ENCODE measurements around the gene NAT9. TPM values are rescaled to one million over a fixed set of nuclear protein-coding genes. Genes with fewer than 3 reads are reported as not detected.

Gene NAT9
- polyA plus RNA-seq, 2 of the 4 experiments (the other 2 are of a cell fraction) = 43.4 to 71.4 TPM

DNA sequence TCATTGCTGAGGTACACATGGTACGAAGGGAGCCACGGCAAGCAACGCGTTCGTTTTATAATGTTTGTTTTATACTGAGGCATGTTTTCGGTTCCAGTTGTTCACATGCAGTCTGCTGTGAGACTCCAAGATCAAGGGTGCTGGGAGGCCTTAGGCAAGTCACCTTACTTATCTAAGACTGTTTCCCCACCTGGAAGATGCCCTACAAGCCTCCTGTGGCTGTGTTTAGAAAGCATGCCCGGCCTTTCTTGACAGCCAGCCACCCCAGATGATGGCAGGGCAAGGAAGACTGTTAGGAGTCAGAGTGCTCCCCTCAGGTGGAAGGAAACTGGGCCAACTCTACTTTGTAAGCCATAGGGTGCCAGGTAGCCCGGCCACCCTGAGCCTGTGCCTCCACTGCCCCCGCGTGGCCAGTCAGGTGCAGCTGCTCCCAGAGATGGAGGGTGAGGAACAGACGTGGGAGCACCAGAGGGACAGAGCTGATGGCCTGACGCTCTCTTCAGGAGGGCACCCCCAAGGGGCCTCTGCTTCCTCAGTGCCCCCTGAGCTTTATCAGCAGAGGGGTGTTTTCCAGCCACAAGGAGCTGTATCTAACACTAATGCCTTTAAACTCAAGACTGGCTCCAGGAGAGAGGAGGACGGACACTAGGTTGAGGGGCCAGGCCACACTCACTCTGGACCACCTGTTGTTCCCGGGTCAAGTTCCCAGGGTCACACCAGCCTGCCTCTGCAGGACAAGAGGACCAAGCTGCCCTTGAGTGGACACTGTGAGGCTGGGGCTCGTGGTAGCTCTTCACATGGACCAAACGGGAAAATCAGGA, 5.4 kb downstream of the NAT9 start:
- Histone ChIP-seq H3K4me3 (no peak overlapping the region), H3K4me2 (no peak overlapping the region), H3K4me1 (peaks cover 33% of the 10 kb centered on the region), H3K9me3 (no peaks in the 10 kb centered on the region), H3K27ac (no peak overlapping the region)
- peak; percentile 79 to 89 for ATAC-seq
- CTCF ChIA-PET = interaction anchor here (0.6 to 53.6 kb wide), 16 partner anchors 16 to 205 kb away, joined by 3 to 1302 read pairs (median 4); partner anchors contain the start of genes FDXR, GRIN2C, NHERF1 and RAB37
- POLR2A ChIA-PET = interaction anchor here (1.2 to 2.8 kb wide), 4 partner anchors 21 to 113 kb away, joined by 3 to 15 read pairs (median 4); partner anchors contain the start of gene FDXR
- no peak for TF ChIP-seq RFX5 (IDR thresholded peaks at IDR 0.05)
- no peak for TF ChIP-seq HDAC2 (IDR thresholded peaks at IDR 0.05)
- TF ChIP-seq RAD21 (conservative IDR thresholded peaks at IDR 0.05 in 1 of 2, IDR thresholded peaks at IDR 0.05 in 1 of 2) = peak; percentile 87 to 92
- no peak for TF ChIP-seq CEBPB (IDR thresholded peaks at IDR 0.05)
- TF ChIP-seq, protein P1, sequence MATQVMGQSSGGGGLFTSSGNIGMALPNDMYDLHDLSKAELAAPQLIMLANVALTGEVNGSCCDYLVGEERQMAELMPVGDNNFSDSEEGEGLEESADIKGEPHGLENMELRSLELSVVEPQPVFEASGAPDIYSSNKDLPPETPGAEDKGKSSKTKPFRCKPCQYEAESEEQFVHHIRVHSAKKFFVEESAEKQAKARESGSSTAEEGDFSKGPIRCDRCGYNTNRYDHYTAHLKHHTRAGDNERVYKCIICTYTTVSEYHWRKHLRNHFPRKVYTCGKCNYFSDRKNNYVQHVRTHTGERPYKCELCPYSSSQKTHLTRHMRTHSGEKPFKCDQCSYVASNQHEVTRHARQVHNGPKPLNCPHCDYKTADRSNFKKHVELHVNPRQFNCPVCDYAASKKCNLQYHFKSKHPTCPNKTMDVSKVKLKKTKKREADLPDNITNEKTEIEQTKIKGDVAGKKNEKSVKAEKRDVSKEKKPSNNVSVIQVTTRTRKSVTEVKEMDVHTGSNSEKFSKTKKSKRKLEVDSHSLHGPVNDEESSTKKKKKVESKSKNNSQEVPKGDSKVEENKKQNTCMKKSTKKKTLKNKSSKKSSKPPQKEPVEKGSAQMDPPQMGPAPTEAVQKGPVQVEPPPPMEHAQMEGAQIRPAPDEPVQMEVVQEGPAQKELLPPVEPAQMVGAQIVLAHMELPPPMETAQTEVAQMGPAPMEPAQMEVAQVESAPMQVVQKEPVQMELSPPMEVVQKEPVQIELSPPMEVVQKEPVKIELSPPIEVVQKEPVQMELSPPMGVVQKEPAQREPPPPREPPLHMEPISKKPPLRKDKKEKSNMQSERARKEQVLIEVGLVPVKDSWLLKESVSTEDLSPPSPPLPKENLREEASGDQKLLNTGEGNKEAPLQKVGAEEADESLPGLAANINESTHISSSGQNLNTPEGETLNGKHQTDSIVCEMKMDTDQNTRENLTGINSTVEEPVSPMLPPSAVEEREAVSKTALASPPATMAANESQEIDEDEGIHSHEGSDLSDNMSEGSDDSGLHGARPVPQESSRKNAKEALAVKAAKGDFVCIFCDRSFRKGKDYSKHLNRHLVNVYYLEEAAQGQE (IDR thresholded peaks at IDR 0.05) = peak; percentile 21; the same call in 1 of the 2 replicates
- no peak for TF ChIP-seq BHLHE40 (IDR thresholded peaks at IDR 0.05; ENCODE audit: low read depth, low read length)
- TF ChIP-seq MAZ (IDR thresholded peaks at IDR 0.05; ENCODE audit: borderline replicate concordance, low read depth, low read length) = peak; percentile 44; the same call in 1 of the 2 replicates
- peak; percentile 88 for TF ChIP-seq SMC3 (IDR thresholded peaks at IDR 0.05)
- TF ChIP-seq, protein P2, sequence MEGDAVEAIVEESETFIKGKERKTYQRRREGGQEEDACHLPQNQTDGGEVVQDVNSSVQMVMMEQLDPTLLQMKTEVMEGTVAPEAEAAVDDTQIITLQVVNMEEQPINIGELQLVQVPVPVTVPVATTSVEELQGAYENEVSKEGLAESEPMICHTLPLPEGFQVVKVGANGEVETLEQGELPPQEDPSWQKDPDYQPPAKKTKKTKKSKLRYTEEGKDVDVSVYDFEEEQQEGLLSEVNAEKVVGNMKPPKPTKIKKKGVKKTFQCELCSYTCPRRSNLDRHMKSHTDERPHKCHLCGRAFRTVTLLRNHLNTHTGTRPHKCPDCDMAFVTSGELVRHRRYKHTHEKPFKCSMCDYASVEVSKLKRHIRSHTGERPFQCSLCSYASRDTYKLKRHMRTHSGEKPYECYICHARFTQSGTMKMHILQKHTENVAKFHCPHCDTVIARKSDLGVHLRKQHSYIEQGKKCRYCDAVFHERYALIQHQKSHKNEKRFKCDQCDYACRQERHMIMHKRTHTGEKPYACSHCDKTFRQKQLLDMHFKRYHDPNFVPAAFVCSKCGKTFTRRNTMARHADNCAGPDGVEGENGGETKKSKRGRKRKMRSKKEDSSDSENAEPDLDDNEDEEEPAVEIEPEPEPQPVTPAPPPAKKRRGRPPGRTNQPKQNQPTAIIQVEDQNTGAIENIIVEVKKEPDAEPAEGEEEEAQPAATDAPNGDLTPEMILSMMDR (IDR thresholded peaks at IDR 0.05) = peak; percentile 86
- TF ChIP-seq FOXS1 (CRISPR knock-in tag; IDR thresholded peaks at IDR 0.05) = no peak
- TF ChIP-seq JUN (IDR thresholded peaks at IDR 0.05) = 0 out of 5 replicates have a peak, but pooled peaks of 1 of the 2 experiments have one; percentile 29
- DNase-seq (ENCODE audit: low read depth in 1 of 2, low spot score in 1 of 2) = peak; percentile 77 to 88
- FAIRE-seq = no peak
- WGBS (ENCODE audit: missing lambda C conversion rate) = 51% methylated on average over 16 of the region's 16 CpGs

DNA sequence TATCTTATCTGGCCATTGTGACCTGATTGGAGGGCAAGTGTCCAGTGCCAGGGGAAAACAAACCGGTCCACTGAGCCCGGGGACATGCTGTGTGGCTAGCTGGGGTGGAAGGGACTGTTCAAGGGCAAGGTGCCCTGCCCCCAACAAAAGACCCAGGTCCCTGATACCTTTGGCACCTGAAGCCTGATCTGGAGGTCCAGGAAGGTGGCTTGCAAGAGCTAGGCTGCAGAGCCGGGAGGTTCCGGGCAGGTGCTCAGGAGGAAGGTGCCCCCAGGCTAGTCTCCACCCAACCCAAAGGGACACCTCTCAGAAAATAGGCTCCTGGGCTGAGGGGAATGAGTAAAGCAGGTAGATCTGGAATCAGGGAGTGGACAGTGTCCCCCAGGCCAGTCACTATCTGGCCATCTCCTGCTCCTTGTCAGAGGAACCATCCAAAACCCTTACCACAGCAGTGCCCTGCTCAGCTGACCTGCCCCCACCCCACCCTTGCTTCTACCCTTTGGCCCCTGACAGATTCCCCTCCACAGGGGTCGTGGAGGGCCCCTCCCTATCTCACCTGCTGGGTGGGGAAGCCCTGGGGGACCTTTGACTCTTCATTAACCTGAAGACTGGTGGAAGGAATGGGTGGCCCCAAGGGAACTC, 6.2 kb downstream of the NAT9 start:
- peak in 1 of 2 experiments; percentile 11; a peak in 1 of 5 replicates for TF ChIP-seq JUN (IDR thresholded peaks at IDR 0.05)
- TF ChIP-seq HDAC2 (IDR thresholded peaks at IDR 0.05) = no peak
- no peak for FAIRE-seq
- peaks cover 28% of the 10 kb centered on the region for H3K4me1 ChIP-seq
- CTCF ChIA-PET = interaction anchor here (0.7 to 53.6 kb wide), 10 partner anchors 15 to 204 kb away, joined by 3 to 1302 read pairs (median 38); partner anchors contain the start of genes FDXR, GRIN2C, NHERF1 and RAB37
- POLR2A ChIA-PET = interaction anchor here (0.7 to 2.8 kb wide), 4 partner anchors 21 to 112 kb away, joined by 3 to 15 read pairs (median 4); no protein-coding TSS in a partner anchor
- no peak overlapping the region for H3K4me2 ChIP-seq
- WGBS (ENCODE audit: missing lambda C conversion rate) = 72% methylated on average over 5 of the region's 5 CpGs
- no peak for DNase-seq (ENCODE audit: low read depth in 1 of 2, low spot score in 1 of 2)
- no peaks in the 10 kb centered on the region for H3K9me3 ChIP-seq
- no peak for ATAC-seq
- no peak overlapping the region for H3K27ac ChIP-seq
- no peak overlapping the region for H3K4me3 ChIP-seq

DNA sequence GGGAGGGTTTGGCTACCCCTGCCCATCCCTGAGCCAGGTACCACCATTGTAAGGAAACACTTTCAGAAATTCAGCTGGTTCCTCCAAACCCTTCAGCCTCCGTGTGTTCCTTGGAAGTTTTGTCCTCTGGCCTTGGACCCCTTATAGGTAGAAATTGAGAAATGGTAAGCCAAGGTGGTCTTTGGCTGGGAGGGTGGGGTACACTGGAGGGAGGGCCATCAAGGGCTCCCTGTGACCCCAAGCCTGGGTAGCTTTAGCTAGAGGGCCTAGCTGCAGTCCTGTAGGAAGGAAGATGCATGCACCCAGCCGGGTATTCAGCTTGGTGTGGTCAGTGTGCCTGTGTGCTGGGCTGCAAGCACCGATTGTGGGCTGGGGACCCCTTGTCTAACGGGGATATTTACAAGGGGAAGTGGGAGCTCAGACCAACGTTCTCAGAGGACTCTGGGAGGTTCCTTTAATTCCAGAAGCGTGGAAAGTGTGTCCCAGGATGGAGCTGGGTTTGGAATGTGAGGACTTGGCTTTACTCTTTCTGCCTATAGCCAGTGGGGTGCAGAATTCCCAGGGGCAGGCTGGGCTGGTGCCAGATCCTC, 6.8 kb downstream of the NAT9 start:
- H3K27ac ChIP-seq = no peak overlapping the region
- WGBS (ENCODE audit: missing lambda C conversion rate) = 74% methylated on average over 6 of the region's 6 CpGs
- TF ChIP-seq TP53 (CRISPR knock-in tag; IDR thresholded peaks at IDR 0.05) (no peak), MAZ (IDR thresholded peaks at IDR 0.05; ENCODE audit: borderline replicate concordance, low read depth, low read length) (no peak), ZNF302 (CRISPR knock-in tag; IDR thresholded peaks at IDR 0.05) (no peak), KDM5A (IDR thresholded peaks at IDR 0.05) (no peak), EHF (CRISPR knock-in tag; IDR thresholded peaks at IDR 0.05) (no peak), NR3C1 (IDR thresholded peaks at IDR 0.05) (no peak), JUNB (IDR thresholded peaks at IDR 0.05) (no peak), EHMT2 (IDR thresholded peaks at IDR 0.05; ENCODE audit: low read depth) (no peak), RAD21 (conservative IDR thresholded peaks at IDR 0.05 in 1 of 2, IDR thresholded peaks at IDR 0.05 in 1 of 2) (no peak), FOXS1 (CRISPR knock-in tag; IDR thresholded peaks at IDR 0.05) (no peak)
- TF ChIP-seq, protein P3, sequence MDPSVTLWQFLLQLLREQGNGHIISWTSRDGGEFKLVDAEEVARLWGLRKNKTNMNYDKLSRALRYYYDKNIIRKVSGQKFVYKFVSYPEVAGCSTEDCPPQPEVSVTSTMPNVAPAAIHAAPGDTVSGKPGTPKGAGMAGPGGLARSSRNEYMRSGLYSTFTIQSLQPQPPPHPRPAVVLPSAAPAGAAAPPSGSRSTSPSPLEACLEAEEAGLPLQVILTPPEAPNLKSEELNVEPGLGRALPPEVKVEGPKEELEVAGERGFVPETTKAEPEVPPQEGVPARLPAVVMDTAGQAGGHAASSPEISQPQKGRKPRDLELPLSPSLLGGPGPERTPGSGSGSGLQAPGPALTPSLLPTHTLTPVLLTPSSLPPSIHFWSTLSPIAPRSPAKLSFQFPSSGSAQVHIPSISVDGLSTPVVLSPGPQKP (IDR thresholded peaks at IDR 0.05; ENCODE audit: low read depth, low read length) = no peak
- TF ChIP-seq, protein P4, sequence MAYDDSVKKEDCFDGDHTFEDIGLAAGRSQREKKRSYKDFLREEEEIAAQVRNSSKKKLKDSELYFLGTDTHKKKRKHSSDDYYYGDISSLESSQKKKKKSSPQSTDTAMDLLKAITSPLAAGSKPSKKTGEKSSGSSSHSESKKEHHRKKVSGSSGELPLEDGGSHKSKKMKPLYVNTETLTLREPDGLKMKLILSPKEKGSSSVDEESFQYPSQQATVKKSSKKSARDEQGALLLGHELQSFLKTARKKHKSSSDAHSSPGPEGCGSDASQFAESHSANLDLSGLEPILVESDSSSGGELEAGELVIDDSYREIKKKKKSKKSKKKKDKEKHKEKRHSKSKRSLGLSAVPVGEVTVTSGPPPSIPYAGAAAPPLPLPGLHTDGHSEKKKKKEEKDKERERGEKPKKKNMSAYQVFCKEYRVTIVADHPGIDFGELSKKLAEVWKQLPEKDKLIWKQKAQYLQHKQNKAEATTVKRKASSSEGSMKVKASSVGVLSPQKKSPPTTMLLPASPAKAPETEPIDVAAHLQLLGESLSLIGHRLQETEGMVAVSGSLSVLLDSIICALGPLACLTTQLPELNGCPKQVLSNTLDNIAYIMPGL (CRISPR knock-in tag; IDR thresholded peaks at IDR 0.05; ENCODE audit: borderline replicate concordance) = no peak

More for the DNA sequence above, 6.8 kb downstream of the NAT9 start:
- no peaks in the 10 kb centered on the region for H3K9me3 ChIP-seq
- H3K4me3 ChIP-seq = no peak overlapping the region
- ChIA-PET POLR2A (interaction anchor here (0.7 to 2.8 kb wide), 2 partner anchors 20 to 92 kb away, joined by 3 to 15 read pairs; no protein-coding TSS in a partner anchor), CTCF (interaction anchor here (0.7 to 53.6 kb wide), 7 partner anchors 15 to 204 kb away, joined by 3 to 1302 read pairs (median 107); partner anchors contain the start of genes FDXR, GRIN2C, NHERF1 and RAB37)
- FAIRE-seq (no peak), ATAC-seq (no peak), DNase-seq (ENCODE audit: low read depth in 1 of 2, low spot score in 1 of 2) (no peak)
- H3K4me1 ChIP-seq = peaks cover 27% of the 10 kb centered on the region
- no peak overlapping the region for H3K4me2 ChIP-seq

Data from A549 (cell line).